Ascending aorta (tissue), 2 donors: ENCODE results near the gene PHLDA3. TPM values are rescaled to one million over a fixed set of nuclear protein-coding genes. Genes with fewer than 3 reads are reported as not detected.
A peak's percentile ranks its signal among the peaks of the same experiment; 100 is the strongest.

ENCODE experiments used
- DNase-seq, 2 donors: peaks; one replicate each; pipeline ENCODE4 v3.0.0-alpha.2; 2019; ENCODE audit warnings: low spot score in 2 of 2
- H3K27ac ChIP-seq, 2 donors: fragments of 200-600 bp; sonication (generic); one replicate each; pipeline ENCODE4 v1.5.1; 2016 to 2017; ENCODE audit warnings: mild to moderate bottlenecking in 1 of 2
- H3K27me3 ChIP-seq: fragments of 200-600 bp; sonication (generic); one replicate; pipeline ENCODE4 v1.5.1; 2017
- H3K36me3 ChIP-seq, 2 donors: fragments of 200-600 bp; sonication (generic); one replicate each; pipeline ENCODE4 v1.5.1; 2016
- H3K4me1 ChIP-seq, 2 donors: fragments of 200-600 bp; sonication (generic); one replicate each; pipeline ENCODE4 v1.5.1; 2016 to 2017; ENCODE audit warnings: mild to moderate bottlenecking in 1 of 2
- H3K4me3 ChIP-seq, 2 donors: fragments of 200-600 bp; sonication (generic); one replicate each; pipeline ENCODE4 v1.5.1; 2016 to 2017; ENCODE audit warnings: mild to moderate bottlenecking in 1 of 2
- H3K9me3 ChIP-seq, 2 donors: fragments of 200-600 bp; sonication (generic); one replicate each; pipeline ENCODE4 v1.5.1; 2016
- intact Hi-C: fragments of 100-400 bp; cut with DNase I; formaldehyde crosslinking; loops from one replicate; pipeline ENCODE4 v1.15.1; 2023
- total RNA-seq: library from RNA; depleted of rRNA; stranded (reverse); fragments of >200 nt; gene quantifications from one replicate; pipeline ENCODE4 v1.1.0, GENCODE V29; 2016
- TF ChIP-seq, protein P1 (sequence below), 3 experiments: fragments of 200-600 bp in 2 of 3; fragments of 450-650 bp in 1 of 3; sonication (generic) in 2 of 3; IDR thresholded peaks; one replicate each; pipeline ENCODE4 v1.5.1; 2016 to 2019; ENCODE audit warnings: antibody characterized with exemption in 3 of 3, mild to moderate bottlenecking in 1 of 3, moderate library complexity in 1 of 3

The PHLDA3 gene
- total RNA-seq, 1 donor from 2014 or later, result 111 TPM

DNA sequence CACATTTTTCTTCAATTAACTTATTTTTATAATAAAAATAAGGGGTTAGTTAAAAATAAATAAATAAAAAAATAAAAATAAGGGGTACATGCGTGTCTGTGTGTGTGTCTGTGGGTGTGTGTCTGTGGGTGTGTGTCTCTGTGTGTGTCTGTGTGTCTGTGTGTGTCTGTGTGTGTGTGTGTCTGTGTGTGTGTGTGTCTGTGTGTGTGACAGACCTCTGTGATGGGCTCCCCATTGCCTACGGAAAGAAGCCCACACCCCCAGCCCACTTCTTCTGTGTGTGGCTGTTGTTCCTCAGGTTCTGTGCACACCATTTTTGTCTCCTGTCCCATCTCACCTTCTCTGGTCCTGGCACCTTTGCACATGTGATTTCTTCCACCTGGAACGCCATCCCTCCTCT, 9.9 kb downstream of the PHLDA3 start:
- no peaks in the 10 kb centered on the region for H3K9me3 ChIP-seq
- DNase-seq, result no peak
- no peak overlapping the region for H3K4me3 ChIP-seq
- H3K4me1 ChIP-seq, result peaks cover 21 to 38% of the 10 kb centered on the region in 2 donors
- H3K36me3 ChIP-seq, result peaks cover 0 to 2% of the 10 kb centered on the region in 2 donors
- H3K27ac ChIP-seq, result peak overlapping the region in 1 of 2 donors; percentile 95
- TF ChIP-seq, protein P1, sequence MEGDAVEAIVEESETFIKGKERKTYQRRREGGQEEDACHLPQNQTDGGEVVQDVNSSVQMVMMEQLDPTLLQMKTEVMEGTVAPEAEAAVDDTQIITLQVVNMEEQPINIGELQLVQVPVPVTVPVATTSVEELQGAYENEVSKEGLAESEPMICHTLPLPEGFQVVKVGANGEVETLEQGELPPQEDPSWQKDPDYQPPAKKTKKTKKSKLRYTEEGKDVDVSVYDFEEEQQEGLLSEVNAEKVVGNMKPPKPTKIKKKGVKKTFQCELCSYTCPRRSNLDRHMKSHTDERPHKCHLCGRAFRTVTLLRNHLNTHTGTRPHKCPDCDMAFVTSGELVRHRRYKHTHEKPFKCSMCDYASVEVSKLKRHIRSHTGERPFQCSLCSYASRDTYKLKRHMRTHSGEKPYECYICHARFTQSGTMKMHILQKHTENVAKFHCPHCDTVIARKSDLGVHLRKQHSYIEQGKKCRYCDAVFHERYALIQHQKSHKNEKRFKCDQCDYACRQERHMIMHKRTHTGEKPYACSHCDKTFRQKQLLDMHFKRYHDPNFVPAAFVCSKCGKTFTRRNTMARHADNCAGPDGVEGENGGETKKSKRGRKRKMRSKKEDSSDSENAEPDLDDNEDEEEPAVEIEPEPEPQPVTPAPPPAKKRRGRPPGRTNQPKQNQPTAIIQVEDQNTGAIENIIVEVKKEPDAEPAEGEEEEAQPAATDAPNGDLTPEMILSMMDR (IDR thresholded peaks at IDR 0.05), result no peak
- H3K27me3 ChIP-seq, result no peaks in the 10 kb centered on the region
- intact Hi-C loops, result no loop called here

- no peaks in the 10 kb centered on the region for H3K27me3 ChIP-seq
- H3K36me3 ChIP-seq, result no peaks in the 10 kb centered on the region
- intact Hi-C loops, result no loop called here
- peak overlapping the region; percentile 4 to 12 for H3K27ac ChIP-seq
- TF ChIP-seq, protein P1 (IDR thresholded peaks at IDR 0.05), result no peak
- no peak for DNase-seq
- no peak overlapping the region for H3K4me3 ChIP-seq
- peaks cover 15 to 28% of the 10 kb centered on the region in 2 donors for H3K4me1 ChIP-seq
- no peaks in the 10 kb centered on the region for H3K9me3 ChIP-seq
Measured at GRCh38 chr1:201457508-201457960, 11.5 kb downstream of the PHLDA3 start.

DNA sequence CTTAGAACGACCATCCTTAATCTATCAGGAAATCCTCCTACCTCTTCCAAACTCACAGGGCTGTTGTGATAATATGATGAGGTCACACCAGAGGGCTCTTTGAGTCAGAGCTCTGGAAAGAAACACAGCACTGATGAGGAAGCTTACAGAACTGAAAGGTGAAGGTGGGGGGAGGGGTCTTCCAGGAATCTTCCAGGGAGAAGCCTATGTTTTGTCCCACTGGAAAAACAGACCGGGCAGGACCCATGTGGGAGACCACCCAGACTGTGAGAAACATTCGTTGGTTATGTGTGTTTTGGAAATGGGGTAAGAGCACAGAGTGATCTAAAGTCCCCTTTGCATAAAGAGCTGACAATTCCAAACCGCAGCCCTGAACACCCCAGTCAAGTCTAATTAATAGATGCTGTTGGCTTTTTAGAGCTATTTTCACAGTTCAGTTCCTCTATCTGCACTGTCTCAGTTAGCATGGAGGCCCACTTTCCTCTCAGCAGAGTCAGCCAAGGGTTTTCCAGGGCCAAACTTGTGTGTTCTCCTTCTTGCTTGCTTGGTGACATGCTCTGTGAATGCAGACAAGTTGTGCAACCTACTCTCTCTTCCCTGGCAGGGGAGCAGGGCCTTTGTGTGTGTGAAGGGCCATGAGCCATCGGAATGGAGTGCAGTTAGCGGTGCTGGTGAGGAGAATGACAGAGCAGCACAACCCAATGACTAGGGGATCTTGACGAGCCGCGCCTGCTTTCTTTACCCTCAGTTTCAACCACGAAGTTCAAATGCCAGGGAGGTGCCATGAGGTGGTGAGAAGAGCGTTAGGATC, 12.3 kb downstream of the PHLDA3 start:
- no peaks in the 10 kb centered on the region for H3K27me3 ChIP-seq
- peaks cover 9 to 20% of the 10 kb centered on the region in 2 donors for H3K4me1 ChIP-seq
- peak in 1 of 2 donors; percentile 87 for DNase-seq
- intact Hi-C loops, result no loop called here
- TF ChIP-seq, protein P1 (IDR thresholded peaks at IDR 0.05), result no peak
- H3K36me3 ChIP-seq, result no peaks in the 10 kb centered on the region
- H3K9me3 ChIP-seq, result no peaks in the 10 kb centered on the region
- H3K27ac ChIP-seq, result peak overlapping the region; percentile 12 to 50
- no peak overlapping the region for H3K4me3 ChIP-seq

- no peak for DNase-seq
- peaks cover 6 to 17% of the 10 kb centered on the region in 2 donors for H3K4me1 ChIP-seq
- H3K4me3 ChIP-seq, result no peak overlapping the region
- TF ChIP-seq, protein P1 (IDR thresholded peaks at IDR 0.05), result no peak
- H3K27ac ChIP-seq, result no peak overlapping the region
- no peaks in the 10 kb centered on the region for H3K9me3 ChIP-seq
- H3K27me3 ChIP-seq, result no peaks in the 10 kb centered on the region
- no peaks in the 10 kb centered on the region for H3K36me3 ChIP-seq
- intact Hi-C loops, result no loop called here
Measured at GRCh38 chr1:201455098-201455497, 13.9 kb downstream of the PHLDA3 start.

GRCh38 chr1:201454608-201455007, 14.4 kb downstream of the PHLDA3 start:
- no peak for DNase-seq
- Histone ChIP-seq H3K4me1 (peaks cover 6 to 13% of the 10 kb centered on the region in 2 donors), H3K27me3 (no peaks in the 10 kb centered on the region), H3K9me3 (no peaks in the 10 kb centered on the region), H3K27ac (no peak overlapping the region), H3K4me3 (no peak overlapping the region), H3K36me3 (no peaks in the 10 kb centered on the region)
- intact Hi-C loops, result no loop called here
- TF ChIP-seq, protein P1 (IDR thresholded peaks at IDR 0.05), result no peak
